Endodermal cell (in vitro differentiated cells): ENCODE data around the gene GAA. TPM values are rescaled to one million over a fixed set of nuclear protein-coding genes. Genes with fewer than 3 reads are reported as not detected.

Experiments
- DNase-seq: peaks from one replicate; pipeline ENCODE4 v3.0.0-alpha.2; 2017
- H3K27ac ChIP-seq: 2 replicates; pipeline ENCODE4 v1.5.1; 2013; ENCODE audit warnings: mild to moderate bottlenecking, low read depth, low read length, moderate library complexity
- H3K27me3 ChIP-seq: 2 replicates; pipeline ENCODE4 v1.6.1; 2013; ENCODE audit warnings: mild to moderate bottlenecking, low read length, moderate library complexity; ENCODE audit not compliant: insufficient read depth, control insufficient read depth, poor library complexity, severe bottlenecking
- H3K36me3 ChIP-seq: 2 replicates; pipeline ENCODE4 v1.7.0; 2013; ENCODE audit warnings: mild to moderate bottlenecking, low read length, moderate library complexity; ENCODE audit not compliant: control insufficient read depth, insufficient read depth
- H3K4me1 ChIP-seq: one replicate; pipeline ENCODE4 v1.7.0; 2013; ENCODE audit warnings: low read length; ENCODE audit not compliant: control insufficient read depth, insufficient read depth
- H3K4me3 ChIP-seq: 2 replicates; pipeline ENCODE4 v1.5.1; 2013; ENCODE audit warnings: mild to moderate bottlenecking, low read length, moderate library complexity
- H3K9ac ChIP-seq: 2 replicates; pipeline ENCODE4 v1.6.1; 2013; ENCODE audit warnings: mild to moderate bottlenecking, low read length, moderate library complexity; ENCODE audit not compliant: poor library complexity, severe bottlenecking; ENCODE audit errors: extremely low read depth
- H3K9me3 ChIP-seq: 2 replicates; pipeline ENCODE4 v1.6.1; 2013; ENCODE audit warnings: mild to moderate bottlenecking, low read length, moderate library complexity; ENCODE audit not compliant: control insufficient read depth
- H3K27ac Mint-ChIP-seq: 2 replicates; pipeline ENCODE4 v1.8.0; 2020; ENCODE audit warnings: mixed read lengths
- H3K27me3 Mint-ChIP-seq: 2 replicates; pipeline ENCODE4 v1.8.0; 2021; ENCODE audit warnings: mild to moderate bottlenecking, mixed read lengths; ENCODE audit not compliant: insufficient read depth
- H3K36me3 Mint-ChIP-seq: 2 replicates; pipeline ENCODE4 v1.8.0; 2020; ENCODE audit warnings: low read depth, mixed read lengths
- H3K4me1 Mint-ChIP-seq: 2 replicates; pipeline ENCODE4 v1.8.0; 2020; ENCODE audit warnings: mixed read lengths
- H3K4me3 Mint-ChIP-seq: 2 replicates; pipeline ENCODE4 v1.8.0; 2020; ENCODE audit warnings: mild to moderate bottlenecking, moderate library complexity, mixed read lengths
- H3K9me3 Mint-ChIP-seq: 2 replicates; pipeline ENCODE4 v1.8.0; 2020; ENCODE audit warnings: mild to moderate bottlenecking, mixed read lengths
- WGBS, 2 experiments: methylation state at CpG; one replicate each; pipeline versions ENCODE4 v1.1.5 to v1.1.7; 2013; ENCODE audit warnings: missing lambda C conversion rate in 2 of 2, mixed read lengths in 1 of 2; ENCODE audit not compliant: insufficient coverage in 1 of 2, insufficient read length in 1 of 2; 5-methylcytosine and 5-hydroxymethylcytosine counted together
- total RNA-seq, 2 donors: library from RNA; stranded (reverse); fragmentation: NEBNext Ultra II Directional in 1 of 2; extraction: Animal tissue kit (Norgen Biotek cat#: 25700) in 1 of 2; gene quantifications; 2 replicates in 1 of 2; 3 replicates in 1 of 2; pipeline ENCODE4 v1.2.1, GENCODE V29; 2021
- TF ChIP-seq, protein P1 (sequence below): fragments of 200-600 bp; sonication (generic); conservative IDR thresholded peaks from 2 replicates; pipeline ENCODE4 v1.5.0; 2021; ENCODE audit warnings: antibody characterized with exemption, mild to moderate bottlenecking

GAA gene
- total RNA-seq, 2 donors from 2014 or later = 46.4 to 72.3 TPM

DNA sequence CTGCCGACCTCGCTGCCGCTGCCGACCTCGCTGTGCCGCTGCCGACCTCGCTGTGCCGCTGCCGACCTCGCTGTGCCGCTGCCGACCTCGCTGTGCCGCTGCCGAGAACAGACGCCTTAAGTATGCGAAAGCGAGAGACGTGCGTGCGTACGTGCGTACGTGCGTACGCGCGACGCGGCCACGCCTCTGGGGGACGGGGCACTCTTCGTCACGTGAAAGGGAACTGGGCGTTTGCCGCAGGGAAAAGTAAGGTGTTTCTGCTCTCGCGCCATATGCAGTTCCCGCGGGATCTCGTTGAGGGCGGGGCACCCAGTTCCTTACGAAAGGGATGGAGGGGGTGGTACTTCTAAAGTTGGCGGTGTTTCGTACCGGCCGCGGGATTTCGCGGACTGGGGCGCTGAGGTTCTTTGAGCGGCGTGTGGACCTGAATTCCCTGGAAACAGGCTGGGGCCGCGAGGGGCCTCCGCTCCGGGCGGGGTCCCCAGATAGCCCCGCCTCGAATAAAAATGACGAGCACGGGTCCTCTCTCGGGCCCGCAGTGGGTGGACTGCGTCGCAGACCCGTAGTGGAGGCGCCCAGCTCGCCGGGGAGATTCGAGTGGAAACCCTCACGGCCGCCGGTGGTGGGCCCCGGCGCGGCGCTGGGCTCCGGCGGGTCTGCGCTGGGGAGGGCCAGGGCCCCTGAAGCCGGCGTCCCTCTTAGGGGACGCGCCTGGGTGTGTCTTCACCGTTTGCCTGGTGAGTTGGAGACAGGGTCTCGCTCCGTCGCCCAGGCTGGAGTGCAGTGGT is 45.8 kb downstream of the GAA start, which contains the start of gene EIF4A3:
Gene EIF4A3, minus strand, starts transcription at position 94 of the 788 bp plus-strand sequence. CDS start 167 bp downstream, outside the sequence.
- Histone ChIP-seq H3K9ac (peak within 1 kb of the TSS; percentile 85), H3K36me3 (peaks cover 37% of the 10 kb centered on the region), H3K4me3 (peak within 1 kb of the TSS; percentile 96), H3K9me3 (peaks cover 5% of the 10 kb centered on the region), H3K27me3 (no peaks in the 10 kb centered on the region), H3K27ac (peak within 1 kb of the TSS; percentile 82), H3K4me1 (no peaks in the 10 kb centered on the region)
- H3K27me3 Mint-ChIP-seq = no peaks in the 10 kb centered on the region
- H3K9me3 Mint-ChIP-seq = peaks cover 4% of the 10 kb centered on the region
- H3K4me3 Mint-ChIP-seq = peak within 1 kb of the TSS; percentile 79
- H3K36me3 Mint-ChIP-seq = peaks cover 27% of the 10 kb centered on the region
- TF ChIP-seq, protein P1, sequence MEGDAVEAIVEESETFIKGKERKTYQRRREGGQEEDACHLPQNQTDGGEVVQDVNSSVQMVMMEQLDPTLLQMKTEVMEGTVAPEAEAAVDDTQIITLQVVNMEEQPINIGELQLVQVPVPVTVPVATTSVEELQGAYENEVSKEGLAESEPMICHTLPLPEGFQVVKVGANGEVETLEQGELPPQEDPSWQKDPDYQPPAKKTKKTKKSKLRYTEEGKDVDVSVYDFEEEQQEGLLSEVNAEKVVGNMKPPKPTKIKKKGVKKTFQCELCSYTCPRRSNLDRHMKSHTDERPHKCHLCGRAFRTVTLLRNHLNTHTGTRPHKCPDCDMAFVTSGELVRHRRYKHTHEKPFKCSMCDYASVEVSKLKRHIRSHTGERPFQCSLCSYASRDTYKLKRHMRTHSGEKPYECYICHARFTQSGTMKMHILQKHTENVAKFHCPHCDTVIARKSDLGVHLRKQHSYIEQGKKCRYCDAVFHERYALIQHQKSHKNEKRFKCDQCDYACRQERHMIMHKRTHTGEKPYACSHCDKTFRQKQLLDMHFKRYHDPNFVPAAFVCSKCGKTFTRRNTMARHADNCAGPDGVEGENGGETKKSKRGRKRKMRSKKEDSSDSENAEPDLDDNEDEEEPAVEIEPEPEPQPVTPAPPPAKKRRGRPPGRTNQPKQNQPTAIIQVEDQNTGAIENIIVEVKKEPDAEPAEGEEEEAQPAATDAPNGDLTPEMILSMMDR = no peak
- 0% methylated on average over 63 to 90 of the region's 90 CpGs for WGBS, 2 experiments
- peak within 1 kb of the TSS; percentile 89 for H3K27ac Mint-ChIP-seq
- peaks cover 23% of the 10 kb centered on the region for H3K4me1 Mint-ChIP-seq
- peak; percentile 100 for DNase-seq

DNA sequence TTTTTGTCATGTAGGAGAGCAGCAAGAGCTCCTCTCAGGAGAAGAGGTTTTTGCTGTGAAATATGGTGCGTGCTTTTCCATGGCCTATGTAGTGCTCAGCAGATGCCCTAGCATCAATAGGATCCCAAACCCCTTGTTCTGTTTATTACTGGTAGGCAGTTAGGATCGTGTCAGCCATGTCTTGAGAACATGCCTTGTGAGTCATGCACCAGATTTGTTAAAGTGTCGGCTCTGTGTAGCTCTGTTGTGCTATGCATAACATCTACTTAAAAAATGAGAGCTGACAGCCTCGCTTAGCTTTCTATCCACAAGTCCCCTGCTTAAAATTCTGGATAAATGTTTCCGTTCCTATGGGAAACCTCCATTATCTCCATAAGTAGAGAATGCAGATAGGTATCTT is 50.0 kb downstream of the GAA start:
- H3K4me3 Mint-ChIP-seq = no peak overlapping the region

DNA sequence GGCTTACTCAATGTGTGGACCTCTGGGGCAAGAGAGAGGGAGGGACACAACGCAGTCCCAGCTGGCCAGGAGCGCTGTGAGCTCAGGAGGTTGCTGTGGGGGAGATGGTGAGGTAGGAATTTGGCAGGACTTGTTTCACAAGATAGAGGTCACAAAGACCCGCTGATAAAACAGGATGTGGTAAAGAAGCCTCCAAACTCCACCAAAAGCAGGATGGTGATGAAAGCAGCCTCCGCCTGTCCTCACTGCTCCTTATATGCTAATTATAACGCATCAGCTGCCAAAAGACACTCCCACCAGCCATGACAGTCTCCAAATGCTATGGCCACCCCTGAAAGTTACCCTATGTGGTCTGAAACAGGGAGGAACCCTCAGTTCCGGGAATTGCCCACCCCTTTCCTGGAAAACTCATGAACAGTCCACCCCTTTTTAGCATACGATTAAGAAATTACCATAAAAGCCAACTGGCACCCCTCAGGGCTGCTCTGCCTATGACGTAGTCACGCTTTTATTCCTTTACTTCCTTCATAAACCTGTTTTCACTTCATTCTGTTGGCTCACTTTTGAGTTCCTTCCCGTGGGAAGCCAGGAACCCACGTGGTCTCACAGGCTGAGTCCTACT is 50.8 kb downstream of the GAA start:
- Histone ChIP-seq H3K36me3 (peaks cover 7% of the 10 kb centered on the region), H3K27me3 (no peaks in the 10 kb centered on the region), H3K9me3 (peaks cover 38% of the 10 kb centered on the region), H3K4me3 (no peak overlapping the region), H3K9ac (no peak overlapping the region), H3K4me1 (no peaks in the 10 kb centered on the region), H3K27ac (no peak overlapping the region)
- Mint-ChIP-seq H3K36me3 (peaks cover 14% of the 10 kb centered on the region), H3K9me3 (peaks cover 50% of the 10 kb centered on the region), H3K4me1 (peaks cover 16% of the 10 kb centered on the region), H3K27ac (no peak overlapping the region), H3K27me3 (peaks cover 2% of the 10 kb centered on the region), H3K4me3 (no peak overlapping the region)
- WGBS, 2 experiments = 88 to 93% methylated on average over 8 to 11 of the region's 11 CpGs
- DNase-seq = peak; percentile 33
- TF ChIP-seq, protein P1 = no peak

More for the DNA sequence above, 50.0 kb downstream of the GAA start:
- Histone ChIP-seq H3K9ac (no peak overlapping the region), H3K27ac (no peak overlapping the region), H3K4me1 (no peaks in the 10 kb centered on the region), H3K36me3 (peaks cover 7% of the 10 kb centered on the region), H3K27me3 (no peaks in the 10 kb centered on the region), H3K4me3 (no peak overlapping the region), H3K9me3 (peaks cover 29% of the 10 kb centered on the region)
- WGBS, 2 experiments = 91 to 96% methylated on average over 4 to 5 of the region's 5 CpGs
- H3K9me3 Mint-ChIP-seq = peaks cover 42% of the 10 kb centered on the region
- peaks cover 2% of the 10 kb centered on the region for H3K27me3 Mint-ChIP-seq
- TF ChIP-seq, protein P1 = no peak
- no peak for DNase-seq
- peaks cover 14% of the 10 kb centered on the region for H3K36me3 Mint-ChIP-seq
- H3K4me1 Mint-ChIP-seq = peaks cover 16% of the 10 kb centered on the region
- no peak overlapping the region for H3K27ac Mint-ChIP-seq
